Stimulated activated naive CD8-positive, alpha-beta T cell treated with anti-CD3 and anti-CD28 coated beads, Interleukin-15, Interleukin-2, amounts not matched to agents 100 U/mL and 50 U/mL, for 24 hours (primary cell): ENCODE results near the gene PC.

Experiments used
- ATAC-seq: fragments of 150-1000 bp; cut with Tn5 transposase; one replicate; pipeline ENCODE4 v1.10.0; 2021
- DNase-seq: peaks from one replicate; pipeline ENCODE4 v3.0.0; 2021

The PC gene

DNA sequence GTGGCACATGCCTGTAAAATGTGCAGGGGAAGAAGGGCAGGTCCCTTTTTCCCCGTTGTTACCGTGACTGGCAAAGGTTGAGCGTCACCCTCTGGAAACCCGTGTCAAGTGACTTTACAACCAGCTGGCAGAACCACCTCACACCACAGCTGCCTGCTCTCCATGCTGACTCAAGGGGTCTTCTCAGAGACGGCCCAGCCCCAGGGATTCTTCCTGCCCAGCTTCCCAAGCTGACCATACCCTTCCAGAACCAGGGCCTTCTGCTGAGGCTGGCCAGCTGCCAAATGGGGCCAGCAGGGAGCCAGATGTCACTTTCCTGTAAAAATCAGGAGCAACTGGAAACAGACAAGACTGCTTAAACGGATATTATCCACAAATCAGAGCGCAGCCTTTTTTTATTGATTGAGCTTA is 6.3 kb downstream of the PC start:
- no peak for DNase-seq
- ATAC-seq, result no peak

DNA sequence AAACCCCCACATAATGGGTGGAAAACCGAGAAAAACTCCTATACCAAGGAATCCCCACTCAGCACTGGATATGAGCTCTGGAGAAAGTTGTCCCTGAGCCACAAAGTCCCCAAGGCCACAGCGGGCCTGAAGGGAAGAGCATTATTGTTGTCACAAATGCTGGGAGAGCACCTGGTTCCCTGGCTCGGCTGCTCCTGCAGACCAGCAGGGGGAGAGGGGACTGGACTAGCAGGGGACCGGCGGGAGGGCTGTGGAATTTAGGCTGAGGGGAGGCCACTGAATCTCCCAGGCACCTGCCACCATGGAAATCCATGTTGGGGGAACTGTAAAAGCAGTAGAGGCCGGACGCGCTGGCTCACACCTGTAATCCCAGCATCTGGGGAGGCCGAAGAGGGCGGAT is 7.0 kb downstream of the PC start:
- DNase-seq (no peak), ATAC-seq (no peak)

DNA sequence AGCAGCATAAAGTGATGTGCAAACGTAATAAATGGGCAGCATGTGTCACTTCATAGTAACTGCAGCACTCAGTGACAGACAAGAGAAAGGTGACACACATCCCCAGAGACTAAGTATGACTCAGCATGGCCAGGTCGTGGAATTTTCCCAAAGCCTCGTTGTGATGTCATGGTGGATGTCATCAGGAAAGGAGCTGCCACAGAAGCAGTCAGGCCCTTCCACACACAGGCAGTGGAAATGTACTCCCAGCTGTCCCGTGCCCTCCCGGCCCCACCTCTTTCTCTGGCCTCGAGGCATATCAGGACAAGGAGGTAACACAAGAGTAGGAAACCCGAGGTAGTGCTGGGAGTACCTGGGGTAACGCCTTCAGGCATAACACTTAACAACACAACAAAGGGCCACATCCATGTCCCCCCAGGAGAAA is 8.1 kb downstream of the PC start:
- ATAC-seq, result peak; percentile 61
- peak; percentile 15 for DNase-seq

DNA sequence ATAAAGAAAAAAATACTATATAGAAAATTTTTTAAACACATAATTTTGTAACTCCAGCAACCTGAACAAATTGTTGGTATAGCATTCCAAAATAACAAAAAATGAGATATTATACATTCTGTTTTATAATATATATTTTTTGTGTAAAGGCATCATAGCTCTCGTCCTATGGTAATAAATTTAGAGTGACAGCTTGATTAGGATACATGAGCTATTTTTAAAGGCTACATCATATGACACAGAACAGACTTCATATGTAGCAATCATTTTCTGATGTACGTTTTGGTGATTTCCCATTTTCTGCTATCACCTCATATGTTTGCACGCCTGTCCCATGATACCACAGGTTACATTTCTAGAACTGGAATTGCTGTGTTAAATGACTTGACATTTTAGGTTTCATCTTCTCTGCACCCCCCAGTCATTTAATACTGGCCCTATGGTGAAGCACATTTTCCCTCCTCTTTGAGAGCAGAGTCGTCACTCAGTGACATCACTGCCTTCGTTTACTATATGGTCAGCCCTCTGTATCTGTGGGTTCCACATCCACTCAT is 19.5 kb downstream of the PC start:
- ATAC-seq, result no peak
- DNase-seq, result no peak

DNA sequence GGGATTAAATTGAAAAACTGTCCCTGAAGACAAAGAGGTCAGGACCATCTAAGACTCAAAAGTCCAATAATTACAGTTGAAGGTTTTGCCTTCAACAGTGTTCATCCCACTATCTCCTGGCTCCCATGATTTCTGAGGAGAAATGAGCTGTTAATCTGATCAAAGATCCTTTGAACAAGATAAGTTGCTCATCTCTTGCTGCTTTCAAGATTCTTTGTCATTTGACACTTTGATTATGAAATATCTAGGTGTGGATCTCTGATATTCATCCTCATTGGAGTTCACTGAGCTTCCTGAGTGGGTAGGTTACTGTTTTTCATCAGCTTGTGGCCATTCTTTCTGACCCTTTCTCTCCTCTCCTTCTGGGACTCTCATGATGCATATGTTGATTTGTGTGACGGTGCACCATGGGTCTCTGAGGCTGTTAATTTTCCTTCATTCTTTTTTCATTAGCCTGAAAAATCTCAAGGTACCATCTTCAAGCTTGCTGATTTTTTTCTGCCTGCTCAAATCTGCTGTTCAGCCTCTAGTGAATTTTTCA is 20.9 kb downstream of the PC start:
- no peak for ATAC-seq
- no peak for DNase-seq

DNA sequence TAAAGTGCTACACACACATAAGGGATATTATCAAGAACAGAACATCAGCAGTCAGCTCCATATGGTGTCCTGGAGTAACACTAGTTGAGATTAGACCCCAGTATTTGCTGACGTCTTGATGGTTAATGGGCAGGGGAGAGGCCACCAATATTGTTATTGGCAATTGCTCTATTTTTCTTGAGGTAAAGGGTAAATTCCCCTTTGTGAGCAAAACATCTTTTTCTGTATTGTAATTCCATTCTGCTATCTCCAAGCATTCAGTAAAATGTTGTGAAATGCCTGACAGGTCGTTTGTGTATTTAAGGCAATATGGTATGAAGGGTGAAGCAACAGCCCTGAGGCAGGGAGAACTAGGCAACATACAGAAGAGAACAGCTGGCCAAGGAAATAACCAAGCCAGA is 21.9 kb downstream of the PC start:
- ATAC-seq, result no peak
- DNase-seq, result no peak

DNA sequence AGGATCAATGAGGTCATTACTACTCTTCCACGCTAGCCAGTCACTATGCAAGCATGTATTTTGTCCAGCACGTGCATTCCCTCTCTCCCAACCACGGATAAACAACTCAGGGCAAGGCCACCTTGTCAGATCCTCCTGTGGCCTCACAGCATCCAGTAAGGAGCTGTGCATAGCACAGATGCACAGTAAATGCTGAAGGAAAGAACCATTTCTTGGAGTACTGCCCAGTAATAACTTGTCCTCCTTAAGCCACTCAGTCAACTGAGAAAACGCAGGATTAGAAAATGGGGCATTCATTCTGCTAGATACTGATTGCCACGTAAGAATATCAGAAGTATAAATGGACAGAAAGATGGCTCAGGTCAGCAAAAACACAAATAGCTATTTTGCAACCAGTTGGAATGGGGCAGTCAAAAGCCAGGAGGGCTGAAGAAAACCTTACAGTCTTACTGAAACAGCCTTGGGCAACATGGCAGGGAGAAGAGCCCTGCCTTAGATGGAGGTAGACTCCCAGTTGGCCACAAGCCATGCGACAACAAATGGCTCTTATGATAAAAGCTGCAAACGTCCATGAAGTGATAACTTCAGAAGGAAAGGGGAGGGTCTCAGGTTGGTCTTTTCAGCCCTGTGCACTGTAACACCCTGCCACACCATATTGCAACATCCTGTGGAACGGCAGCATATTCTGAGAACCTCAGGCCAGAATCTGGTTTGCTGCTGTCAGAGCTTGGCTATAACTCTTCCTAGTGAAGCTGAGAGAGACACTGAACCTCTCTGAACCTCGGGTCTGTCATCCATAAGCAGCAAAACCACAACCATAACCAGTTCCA is 23.0 kb downstream of the PC start:
- ATAC-seq, result no peak
- no peak for DNase-seq

DNA sequence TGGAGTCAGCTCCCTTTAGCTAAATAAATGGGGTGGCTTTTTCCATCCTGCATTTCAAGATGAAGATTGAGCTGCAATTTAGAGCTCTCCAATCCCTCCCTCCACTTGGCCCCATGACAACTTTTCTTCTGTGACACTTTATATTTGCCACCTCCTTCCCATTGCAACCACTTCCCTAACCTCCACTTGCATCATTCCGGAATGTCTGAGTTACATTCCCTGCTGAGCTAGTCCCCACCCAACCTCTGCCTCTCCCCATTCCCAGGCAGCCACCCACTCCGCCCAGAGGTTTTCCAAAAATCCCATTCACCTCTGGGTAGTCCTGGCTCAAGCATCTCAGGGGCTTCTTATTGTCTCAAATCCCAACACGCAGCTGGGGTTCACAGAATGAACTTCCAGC is 24.7 kb downstream of the PC start:
- DNase-seq (no peak), ATAC-seq (no peak)

DNA sequence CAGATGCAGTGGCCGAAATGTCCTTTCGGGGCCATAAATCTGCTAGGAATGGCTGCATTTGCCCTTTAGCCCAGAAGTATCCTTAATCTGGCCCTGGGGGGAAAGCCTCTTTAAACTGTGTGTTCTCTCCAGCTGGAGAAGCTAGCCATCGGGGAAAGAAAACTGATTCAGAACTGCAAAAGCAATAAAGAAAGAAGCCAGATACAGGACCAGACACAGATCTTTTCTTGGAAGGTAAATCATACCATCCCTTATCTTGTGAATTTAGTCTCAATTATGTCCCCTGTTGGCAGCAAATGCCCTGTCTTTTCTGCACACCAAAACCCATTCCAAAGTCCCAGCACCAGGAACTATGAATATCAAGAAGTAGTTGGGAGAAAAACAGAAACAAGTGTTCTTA is 25.6 kb downstream of the PC start:
- no peak for DNase-seq
- no peak for ATAC-seq

DNA sequence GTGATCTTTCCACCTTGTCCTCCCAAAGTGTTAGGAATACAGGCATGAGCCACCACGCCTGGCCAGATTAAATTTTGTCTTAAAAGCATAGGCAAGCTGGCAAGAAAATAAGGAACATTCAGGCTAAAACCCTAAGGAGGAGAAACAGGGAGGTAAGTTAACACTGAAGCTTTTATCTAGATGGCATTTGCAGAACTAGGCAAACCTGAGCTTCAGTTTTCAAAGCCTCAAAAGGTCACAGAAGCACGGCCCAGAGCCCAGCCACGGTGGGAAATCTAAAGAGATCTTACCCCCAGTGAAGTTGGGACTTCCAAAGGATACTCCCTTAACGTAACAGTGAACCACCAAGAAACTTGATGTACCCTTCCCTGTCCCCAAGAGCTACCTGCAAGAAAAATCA is 28.4 kb downstream of the PC start:
- no peak for ATAC-seq

DNA sequence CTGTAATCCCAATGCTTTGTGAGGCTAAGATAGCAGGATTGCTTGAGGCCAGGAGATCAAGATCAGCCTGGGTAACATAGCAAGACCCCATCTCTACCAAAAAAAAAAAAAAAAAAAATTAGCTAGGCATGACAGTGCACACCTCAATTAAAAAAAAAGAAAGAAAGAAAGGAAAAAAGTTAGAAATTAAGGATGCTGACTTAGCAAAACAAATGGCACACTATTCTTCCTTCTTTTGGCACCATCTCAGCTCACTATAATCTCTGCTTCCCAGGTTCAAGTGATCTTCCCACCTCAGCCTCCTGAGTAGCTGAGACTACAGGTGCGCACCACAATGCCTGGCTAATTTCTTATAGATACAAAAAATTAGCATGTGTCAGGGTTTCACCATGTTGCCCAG is 33.9 kb downstream of the PC start:
- DNase-seq (no peak), ATAC-seq (no peak)

More for the DNA sequence above, 28.4 kb downstream of the PC start:
- no peak for DNase-seq

DNA sequence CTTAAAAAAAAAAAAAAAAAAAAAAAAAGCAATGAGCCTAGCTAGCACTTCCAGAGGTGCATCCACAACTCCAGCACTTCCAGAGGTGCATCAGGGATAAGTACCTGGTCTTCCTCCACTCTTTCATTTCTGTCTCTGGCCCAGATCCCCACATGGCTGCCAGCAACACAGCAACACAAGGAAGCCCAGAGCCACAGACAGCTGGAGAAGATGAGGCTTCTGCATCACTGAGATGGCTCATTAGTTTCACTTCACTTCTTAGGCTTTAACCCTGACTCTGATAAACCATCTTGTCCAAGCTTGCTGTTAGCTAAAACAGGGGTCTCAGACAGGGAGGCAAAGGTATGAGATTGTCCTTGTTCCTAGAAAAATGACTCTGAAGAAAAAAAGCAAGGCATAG is 35.6 kb downstream of the PC start:
- ATAC-seq, result no peak
- no peak for DNase-seq

DNA sequence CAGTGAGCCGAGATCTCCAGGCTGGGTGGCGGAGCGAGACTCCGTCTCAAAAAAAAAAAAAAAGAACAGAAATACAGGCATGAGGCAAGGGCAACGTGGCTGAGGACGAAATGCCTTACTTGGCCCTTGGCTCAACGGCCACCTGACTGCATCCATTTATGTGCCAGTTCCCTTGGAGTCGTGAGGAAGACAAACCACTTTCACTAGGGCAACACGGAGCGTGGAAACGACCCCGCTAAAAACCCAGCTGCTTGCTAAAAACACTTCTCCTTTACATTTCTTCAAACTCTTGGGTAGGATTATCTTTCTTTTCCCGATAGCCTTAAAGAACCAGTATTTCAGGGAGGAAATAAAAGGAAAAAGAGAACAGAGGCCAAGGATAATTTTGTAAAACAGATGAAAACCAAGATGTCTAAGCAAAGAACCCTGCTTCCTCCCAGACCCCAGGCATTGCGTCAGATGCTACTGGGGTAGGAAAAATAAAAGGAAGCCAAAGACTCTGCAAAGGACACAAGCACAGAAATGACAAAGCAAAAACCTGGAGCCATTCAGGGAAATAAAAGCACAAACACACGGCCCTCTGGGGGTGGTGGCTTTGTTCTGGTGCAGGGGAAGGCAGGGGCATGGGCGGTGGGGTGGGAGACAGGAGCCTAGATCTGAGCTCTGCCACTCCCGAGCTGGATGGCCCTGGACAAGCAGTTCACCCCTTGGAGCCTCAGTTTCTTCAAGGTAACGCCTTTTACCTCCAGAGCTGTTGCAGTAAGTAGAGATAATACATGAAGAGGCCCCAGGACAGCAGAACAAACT is 37.0 kb downstream of the PC start:
- DNase-seq (no peak), ATAC-seq (no peak)

DNA sequence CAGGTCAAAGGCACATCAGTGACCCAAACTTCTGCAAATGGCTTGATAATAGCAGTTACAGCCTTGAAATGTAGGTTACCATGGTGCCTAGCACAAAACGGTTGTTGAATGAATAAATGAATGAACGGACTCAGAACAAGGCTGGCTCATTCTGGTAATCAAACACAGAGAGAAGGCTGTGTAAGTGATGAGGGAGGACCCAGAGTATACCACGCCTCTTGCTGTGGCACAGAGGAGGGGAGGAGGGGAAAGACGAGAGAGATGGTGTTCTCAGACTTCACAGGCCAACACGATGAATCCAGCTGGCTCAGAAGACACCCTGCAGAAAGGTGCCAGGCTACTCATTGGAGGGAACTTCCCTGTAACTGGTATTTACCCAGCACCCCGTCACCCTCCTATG is 38.3 kb downstream of the PC start:
- ATAC-seq (no peak), DNase-seq (no peak)

DNA sequence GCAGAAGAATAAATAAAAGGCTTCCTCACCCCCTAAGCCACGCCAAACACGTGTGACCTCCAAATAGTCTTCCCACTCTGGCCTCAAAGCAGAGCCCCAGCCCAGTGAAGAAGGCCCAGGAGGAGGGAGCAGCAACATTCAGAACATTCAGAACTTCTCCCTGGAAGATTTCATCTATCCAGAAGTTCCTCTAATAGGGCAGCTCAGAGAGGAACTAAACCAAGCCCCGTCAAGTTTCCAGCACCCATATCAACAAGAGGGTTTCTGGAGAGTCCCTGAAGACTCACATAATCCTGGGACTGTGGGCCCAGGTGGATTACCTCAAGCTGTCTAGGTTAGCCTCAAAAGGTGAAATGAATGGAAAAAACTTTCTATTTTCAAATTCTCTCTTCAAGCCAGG is 39.4 kb downstream of the PC start:
- DNase-seq (no peak), ATAC-seq (no peak)

DNA sequence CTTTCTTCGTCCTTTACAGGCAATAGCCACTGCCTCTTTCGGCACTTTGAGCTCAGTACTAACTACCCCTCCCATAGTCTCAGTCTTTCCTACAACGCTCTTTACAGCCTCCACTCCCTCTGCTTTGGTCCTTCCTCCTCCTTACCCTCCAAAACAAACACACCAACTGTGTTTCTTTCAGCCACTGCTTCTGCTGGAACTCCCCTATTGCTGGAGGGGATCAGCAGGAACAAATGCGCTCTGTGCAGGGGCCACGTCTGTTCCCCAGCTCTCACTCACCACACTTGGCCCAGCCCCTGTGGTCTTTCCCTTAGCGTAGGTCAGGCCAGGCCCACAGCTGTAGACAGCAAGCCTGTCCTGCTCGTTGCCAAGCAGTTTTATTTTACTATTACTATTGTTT is 42.3 kb downstream of the PC start:
- no peak for ATAC-seq
- DNase-seq, result no peak

DNA sequence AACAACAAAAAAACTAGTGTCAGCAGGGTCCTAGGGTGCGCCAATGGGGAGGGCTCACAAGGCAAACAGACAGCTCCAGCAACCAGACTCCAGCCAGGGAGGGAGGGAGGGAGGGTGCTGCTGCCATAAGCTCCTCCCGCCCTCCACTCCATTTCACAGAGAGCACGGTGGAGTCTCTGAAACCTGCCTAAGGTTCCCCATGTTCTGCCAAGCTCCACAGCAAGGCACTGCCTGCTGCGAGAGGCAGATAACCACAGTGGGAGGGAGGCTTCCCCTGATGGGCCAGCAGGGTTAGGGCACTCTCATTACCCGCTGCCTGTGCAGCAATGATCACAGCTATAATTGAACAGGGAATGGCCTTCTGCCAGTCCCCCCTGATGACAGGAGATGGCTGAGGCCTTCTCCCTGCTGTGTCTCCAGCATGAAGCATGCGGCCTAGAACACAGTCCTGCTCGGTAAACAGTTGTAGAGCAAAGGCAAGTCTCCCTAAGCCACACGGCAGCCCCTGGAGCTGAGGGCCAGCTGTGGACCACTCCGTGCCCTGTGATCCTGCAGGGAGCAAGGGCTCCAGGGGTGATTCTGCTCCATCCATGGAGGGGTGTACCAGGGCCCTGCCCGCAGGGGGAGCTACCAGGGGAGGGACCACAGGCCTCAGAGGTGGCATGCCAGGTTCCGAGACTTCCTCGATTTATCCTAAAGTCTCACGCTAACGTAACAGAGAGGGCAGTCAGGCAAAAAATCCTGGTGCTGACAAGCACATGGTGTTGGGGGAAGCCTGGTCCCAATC is 42.9 kb downstream of the PC start:
- DNase-seq (no peak), ATAC-seq (no peak)

DNA sequence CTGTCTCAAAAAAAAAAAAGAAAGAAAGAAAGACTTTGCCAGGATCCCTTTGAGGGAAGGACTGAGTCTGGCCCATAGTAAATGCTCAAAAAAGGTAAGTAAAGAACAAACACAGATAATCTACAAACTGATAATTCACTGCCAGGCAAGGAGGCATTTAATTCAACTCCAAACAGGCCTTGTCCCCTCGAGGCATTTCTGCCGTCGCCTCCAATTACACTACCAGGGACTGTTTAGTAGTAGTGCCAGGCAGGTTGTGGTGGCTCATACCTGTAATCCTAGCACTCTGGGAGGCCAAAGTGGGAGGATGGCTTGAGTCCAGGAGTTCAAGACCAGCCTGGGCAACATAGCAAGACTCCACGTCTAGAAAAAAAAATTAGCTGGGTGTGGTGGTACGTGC is 43.7 kb downstream of the PC start:
- ATAC-seq, result no peak
- DNase-seq, result no peak

DNA sequence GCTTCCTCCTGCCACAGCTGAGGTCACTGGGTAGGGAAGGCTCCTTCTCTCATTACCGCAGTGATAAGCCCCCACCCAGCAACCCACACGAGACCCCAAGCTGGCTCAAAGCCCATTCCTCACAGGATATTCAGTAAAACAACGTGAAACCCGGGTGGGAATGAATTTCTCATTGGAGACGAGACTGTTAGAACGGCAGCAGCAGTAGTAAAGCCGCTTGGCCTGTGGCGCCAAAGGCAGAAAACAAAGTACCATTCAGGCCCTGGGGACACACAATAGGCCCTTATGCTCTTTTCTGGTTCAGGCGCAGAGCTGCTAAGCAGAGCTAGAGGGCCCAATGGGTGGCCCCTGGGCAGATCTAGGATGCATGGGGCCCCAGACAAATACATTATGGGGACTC is 45.3 kb downstream of the PC start:
- DNase-seq (no peak), ATAC-seq (no peak)

DNA sequence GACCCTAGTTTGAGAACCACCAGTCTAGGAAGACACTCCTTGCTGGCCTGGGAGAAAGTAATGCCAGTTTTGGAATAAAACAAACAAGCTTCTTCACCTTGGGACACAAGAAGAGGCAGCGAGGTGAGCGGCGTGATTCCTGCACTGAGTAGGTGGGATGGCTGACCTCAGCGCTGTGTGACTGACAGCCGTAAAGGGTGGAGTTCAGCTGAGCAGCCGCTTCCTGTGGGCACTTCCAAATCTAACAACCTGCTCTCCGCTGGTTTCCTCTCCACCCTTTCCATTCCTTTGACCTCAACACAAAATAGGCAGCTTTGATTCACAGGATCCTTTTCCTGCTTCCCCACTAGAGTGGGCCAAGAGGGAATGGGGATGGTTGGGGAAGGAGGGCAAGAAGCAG is 45.8 kb downstream of the PC start:
- DNase-seq, result no peak

DNA sequence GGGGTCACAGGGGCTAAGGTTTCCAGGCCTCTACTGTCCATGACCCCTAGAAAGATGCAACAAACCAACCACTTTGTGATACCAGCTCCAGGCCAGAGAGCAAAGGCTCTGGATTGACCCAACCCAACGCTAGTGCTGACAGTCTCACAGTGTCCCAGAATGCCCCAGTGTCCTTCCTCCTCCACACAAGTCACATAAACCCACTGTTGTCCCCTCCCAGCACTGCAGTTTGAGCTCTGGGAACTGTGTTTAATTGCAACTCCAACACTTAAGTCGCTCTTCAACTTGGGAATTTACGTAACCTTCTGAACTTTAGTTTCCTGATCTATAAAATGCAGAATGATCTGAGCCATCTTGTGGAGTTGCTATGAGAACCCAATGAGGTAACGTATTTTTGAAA is 47.5 kb downstream of the PC start:
- DNase-seq, result no peak
- ATAC-seq, result no peak

More for the DNA sequence above, 45.8 kb downstream of the PC start:
- ATAC-seq, result no peak

DNA sequence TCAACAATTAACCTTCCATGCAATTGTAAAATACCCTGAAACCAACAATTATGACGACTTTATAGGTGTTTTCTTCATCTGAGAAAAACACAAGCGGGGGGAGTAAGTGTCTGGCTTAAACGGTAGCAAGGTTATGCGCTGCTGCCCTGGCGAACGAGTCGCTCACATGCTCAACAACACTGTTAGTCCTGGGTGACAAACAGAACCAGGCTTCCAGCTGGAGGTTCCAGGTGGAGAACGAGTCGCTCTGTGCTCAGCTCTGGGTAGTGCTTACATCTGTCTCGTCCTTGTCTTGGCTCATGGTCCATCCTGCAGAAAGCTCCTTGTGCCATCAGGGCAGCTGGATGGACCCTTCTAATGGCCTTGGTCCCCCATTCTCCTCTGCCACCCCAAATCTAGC is 48.2 kb downstream of the PC start:
- no peak for ATAC-seq
- DNase-seq, result no peak
